ENCODE data around the gene APIP.

Gene APIP

DNA sequence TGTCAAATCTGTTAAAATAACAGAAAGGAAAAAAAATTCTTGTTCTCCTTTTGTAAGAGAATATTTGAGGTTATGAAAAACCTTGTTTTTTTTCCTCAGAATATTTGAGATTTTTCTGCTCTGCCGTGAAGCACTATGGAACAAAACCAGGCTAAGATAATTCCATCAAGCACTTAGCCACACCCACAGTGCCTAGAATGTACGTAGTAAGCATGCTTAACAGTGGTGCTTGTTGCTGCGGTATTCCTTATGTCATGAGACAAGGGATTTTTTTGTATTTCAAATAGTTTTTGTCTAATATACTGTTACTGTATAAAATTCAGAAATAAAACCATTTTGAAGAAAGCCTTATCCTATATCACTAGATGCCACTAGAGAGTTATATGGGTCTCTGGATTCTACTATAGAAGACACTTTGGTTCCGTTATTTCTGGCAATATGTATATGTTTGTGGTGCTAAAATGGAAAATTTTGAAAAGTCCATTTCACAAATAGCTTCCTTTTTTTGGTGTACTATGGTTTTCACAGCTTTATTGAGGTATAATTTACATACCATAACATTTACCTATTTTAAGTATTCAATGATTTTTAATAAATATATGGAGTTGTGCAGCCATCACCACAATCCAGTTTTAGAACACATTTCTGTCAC lies 24.0 kb upstream of the APIP start:
- TF ChIP-seq, protein P1, sequence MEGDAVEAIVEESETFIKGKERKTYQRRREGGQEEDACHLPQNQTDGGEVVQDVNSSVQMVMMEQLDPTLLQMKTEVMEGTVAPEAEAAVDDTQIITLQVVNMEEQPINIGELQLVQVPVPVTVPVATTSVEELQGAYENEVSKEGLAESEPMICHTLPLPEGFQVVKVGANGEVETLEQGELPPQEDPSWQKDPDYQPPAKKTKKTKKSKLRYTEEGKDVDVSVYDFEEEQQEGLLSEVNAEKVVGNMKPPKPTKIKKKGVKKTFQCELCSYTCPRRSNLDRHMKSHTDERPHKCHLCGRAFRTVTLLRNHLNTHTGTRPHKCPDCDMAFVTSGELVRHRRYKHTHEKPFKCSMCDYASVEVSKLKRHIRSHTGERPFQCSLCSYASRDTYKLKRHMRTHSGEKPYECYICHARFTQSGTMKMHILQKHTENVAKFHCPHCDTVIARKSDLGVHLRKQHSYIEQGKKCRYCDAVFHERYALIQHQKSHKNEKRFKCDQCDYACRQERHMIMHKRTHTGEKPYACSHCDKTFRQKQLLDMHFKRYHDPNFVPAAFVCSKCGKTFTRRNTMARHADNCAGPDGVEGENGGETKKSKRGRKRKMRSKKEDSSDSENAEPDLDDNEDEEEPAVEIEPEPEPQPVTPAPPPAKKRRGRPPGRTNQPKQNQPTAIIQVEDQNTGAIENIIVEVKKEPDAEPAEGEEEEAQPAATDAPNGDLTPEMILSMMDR (IDR thresholded peaks at IDR 0.05; ENCODE audit: extremely low read depth, insufficient read depth, missing control alignments), result peak; percentile 16
- in situ Hi-C loops (cut with MboI; ENCODE audit: low pct_unique_long_range_greater_than_20kb, low sequenced_read_pairs, unreplicated experiment), result no loop called here
- peak; percentile 23 for DNase-seq (ENCODE audit: low spot score)

DNA sequence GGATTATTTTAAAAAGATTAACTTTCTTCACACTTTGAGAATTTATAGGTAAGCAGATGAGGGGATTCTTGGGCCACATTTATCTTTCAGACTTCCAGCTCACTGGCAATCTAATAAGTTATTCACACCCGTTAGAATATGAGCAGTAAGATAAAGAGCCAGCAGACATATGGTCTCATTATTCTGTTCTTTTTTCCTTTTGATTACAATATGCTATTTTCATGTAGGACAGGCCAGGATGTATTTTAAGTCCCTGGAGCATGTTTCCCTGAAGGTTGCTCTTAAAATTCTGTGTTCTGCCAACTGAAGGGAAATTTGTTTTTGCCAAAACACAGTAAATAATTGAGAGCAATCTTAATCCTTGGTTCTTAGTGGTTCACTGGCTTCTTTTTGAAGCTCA lies 22.4 kb upstream of the APIP start:
- no peak for DNase-seq (ENCODE audit: low spot score)
- in situ Hi-C loops (cut with MboI; ENCODE audit: low pct_unique_long_range_greater_than_20kb, low sequenced_read_pairs, unreplicated experiment), result loop anchor here (10.0 kb wide), 1 partner anchor 56 kb away; no protein-coding TSS in a partner anchor
- TF ChIP-seq, protein P1 (IDR thresholded peaks at IDR 0.05; ENCODE audit: extremely low read depth, insufficient read depth, missing control alignments), result no peak

DNA sequence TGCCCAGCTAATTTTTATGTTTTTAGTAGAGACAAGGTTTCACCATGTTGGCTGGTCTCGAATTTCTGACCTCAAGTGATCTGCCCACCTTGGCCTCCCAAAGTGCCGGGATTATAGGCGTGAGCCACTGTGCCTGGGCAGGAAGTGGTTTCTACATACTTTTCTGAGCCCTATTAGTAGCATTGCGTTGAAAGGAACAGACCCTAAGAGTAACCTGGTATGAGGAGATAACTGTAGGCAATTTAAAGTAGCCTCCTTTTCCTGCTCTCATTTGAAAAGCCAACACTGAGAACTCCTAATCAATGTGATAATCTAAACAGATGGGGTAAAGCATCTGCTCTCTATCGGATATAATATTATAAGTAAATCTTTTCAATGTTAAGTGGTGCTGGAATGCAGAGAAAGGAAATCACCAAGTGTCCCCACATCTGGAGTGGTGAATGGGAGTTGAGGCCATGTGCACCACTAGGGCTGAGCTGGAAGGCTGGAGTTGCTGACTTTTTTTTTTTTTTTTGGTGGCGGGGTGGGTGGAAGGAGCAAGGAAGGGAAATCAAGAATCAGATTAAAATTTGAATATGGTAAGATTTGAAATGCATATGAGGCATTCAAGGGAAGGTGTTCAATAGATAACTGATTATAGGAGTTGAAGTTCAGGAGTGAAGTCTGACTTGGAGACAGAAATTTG lies 20.9 kb upstream of the APIP start:
- in situ Hi-C loops (cut with MboI; ENCODE audit: low pct_unique_long_range_greater_than_20kb, low sequenced_read_pairs, unreplicated experiment), result loop anchor here (10.0 kb wide), 1 partner anchor 58 kb away; no protein-coding TSS in a partner anchor
- DNase-seq (ENCODE audit: low spot score), result no peak

DNA sequence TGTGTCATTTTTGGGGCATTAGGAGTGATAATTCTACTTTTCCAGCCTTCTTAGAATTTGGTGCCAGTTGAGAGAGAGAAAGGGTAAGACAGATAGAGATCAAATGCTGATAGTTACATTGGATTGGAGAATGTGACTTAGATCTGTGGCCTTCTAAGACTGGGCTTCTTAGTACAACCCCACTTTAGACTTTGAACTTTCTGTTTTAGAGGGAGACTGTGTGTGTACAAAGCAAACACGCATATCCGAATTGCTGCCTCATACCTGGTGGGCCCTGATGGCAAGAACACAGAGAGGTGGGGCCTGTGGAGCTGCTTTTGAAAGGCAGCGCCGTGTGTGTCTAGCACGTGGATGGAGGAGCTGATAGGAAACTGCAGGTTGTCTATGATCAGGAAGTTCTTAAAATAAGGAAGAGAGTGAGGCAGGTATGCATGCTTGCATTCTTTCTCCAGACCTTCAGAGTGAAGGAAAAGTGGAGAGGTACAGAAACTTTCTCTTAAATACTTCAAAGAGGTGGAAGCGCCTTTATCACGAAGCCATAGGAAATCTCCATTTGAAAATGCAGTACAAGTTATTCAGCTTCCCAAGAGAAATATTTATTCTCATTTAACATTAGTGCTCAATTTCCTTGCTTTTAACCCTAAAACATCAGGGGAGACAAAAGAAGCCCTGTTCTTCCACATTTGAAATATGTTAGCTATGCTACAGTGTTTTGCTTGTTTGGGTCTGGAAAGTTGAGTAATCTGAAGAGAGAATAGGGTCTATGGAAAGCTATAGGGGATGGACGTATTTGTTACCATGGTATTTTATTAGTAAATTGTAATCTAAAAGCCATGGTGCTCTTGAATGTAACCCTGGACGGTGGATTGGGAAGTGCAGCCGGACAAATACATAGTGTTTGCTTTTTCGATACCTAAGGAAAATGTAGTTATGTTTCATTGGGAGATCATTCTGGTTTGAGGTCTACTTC lies 13.9 kb upstream of the APIP start:
- TF ChIP-seq, protein P1 (IDR thresholded peaks at IDR 0.05; ENCODE audit: extremely low read depth, insufficient read depth, missing control alignments), result no peak
- in situ Hi-C loops (cut with MboI; ENCODE audit: low pct_unique_long_range_greater_than_20kb, low sequenced_read_pairs, unreplicated experiment), result loop anchor here (10.0 kb wide), 2 partner anchors 65 to 455 kb away; no protein-coding TSS in a partner anchor
- DNase-seq (ENCODE audit: low spot score), result no peak

More for the DNA sequence above, 20.9 kb upstream of the APIP start:
- TF ChIP-seq, protein P1 (IDR thresholded peaks at IDR 0.05; ENCODE audit: extremely low read depth, insufficient read depth, missing control alignments), result no peak

DNA sequence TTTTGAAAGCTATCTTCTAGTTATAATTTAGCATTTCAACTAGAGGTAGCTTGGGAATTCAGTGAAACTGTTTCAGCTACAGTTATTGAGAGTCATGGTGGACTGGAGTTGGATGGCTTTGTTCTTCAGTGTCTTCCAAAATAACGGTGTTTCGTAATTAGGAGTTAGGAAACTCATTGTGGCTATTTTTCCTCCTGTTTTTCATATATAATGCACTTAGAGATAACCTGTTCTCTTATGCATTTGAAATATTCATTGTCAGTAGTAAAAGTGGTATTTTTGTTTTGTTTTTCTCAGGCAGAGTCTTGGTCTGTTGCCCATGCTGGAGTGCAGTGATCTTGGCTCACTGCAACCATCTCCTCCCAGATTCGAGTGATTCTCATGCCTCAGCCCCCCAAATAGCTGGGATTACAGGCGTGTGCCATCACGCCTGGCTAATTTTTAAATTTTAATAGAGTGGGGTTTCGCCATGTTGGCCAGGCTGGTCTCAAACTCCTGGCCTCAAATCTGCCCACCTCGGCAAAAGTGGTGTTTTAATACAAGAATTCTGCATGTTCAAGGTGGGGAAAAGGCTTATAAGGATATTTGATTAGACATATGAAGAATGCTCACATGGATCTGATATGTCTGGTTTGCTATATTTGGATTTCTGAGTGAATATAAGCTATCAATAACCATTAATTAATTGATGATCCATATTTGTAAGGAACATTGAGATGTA lies 12.9 kb upstream of the APIP start:
- in situ Hi-C loops (cut with MboI; ENCODE audit: low pct_unique_long_range_greater_than_20kb, low sequenced_read_pairs, unreplicated experiment), result loop anchor here (10.0 kb wide), 1 partner anchor 456 kb away; no protein-coding TSS in a partner anchor
- no peak for DNase-seq (ENCODE audit: low spot score)
- TF ChIP-seq, protein P1 (IDR thresholded peaks at IDR 0.05; ENCODE audit: extremely low read depth, insufficient read depth, missing control alignments), result no peak

Measured in GM13977 (cell line).